HG02623 (cell line): Measurements from ENCODE around the gene GTF2A2.
"Not testable (repeated sequence)": the region's sequence is repeated elsewhere in the genome, so short reads cannot be mapped to it uniquely, and the experiment has no call there.

ENCODE experiments used
- ATAC-seq: cut with Tn5 transposase; IDR thresholded peaks from one replicate; pipeline ENCODE4 v1.9.1; 2021; ENCODE audit warnings: moderate library complexity; ENCODE audit not compliant: unreplicated experiment

The GTF2A2 gene, protein sequence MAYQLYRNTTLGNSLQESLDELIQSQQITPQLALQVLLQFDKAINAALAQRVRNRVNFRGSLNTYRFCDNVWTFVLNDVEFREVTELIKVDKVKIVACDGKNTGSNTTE

DNA sequence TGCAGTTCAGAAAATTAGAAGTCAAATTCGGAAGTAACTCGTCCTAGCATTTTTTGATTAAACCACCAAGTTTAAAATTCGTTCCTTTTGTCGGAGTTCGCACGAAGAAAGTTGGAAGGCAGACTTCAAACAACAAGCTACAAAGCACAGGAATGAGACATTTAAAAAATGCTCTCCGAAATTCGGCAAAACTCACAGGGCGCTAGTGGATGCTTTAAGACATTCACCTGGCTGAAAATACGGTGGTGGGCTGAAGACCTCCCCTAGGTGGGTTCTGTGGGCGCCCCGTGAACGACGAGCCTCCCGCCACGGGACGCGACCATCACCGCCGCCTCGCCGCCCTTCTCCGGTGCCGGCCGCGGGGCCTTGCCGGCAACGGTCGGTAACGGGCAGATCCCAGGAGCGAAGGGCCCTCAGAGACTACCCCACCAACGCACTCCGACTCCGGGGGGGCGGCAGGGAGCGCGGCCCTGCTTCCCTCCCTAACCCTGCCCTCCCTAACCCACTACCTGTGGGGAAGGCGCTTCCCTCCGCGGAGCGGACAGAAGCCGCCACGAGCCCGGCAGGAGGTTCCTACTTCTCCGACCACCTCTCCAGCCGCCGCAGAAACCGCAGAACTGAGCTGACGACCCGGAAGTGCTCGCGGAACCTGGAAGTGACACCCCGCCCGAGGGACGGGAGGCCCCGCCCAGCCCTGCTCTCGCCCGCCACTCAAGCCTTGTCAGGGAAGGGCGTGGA is at the start of gene GTF2A2:
Gene GTF2A2, minus strand, starts transcription at position 619 of the 738 bp plus-strand sequence. CDS start 5,238 bp downstream, outside the sequence.
- ATAC-seq: peak; percentile 98

DNA sequence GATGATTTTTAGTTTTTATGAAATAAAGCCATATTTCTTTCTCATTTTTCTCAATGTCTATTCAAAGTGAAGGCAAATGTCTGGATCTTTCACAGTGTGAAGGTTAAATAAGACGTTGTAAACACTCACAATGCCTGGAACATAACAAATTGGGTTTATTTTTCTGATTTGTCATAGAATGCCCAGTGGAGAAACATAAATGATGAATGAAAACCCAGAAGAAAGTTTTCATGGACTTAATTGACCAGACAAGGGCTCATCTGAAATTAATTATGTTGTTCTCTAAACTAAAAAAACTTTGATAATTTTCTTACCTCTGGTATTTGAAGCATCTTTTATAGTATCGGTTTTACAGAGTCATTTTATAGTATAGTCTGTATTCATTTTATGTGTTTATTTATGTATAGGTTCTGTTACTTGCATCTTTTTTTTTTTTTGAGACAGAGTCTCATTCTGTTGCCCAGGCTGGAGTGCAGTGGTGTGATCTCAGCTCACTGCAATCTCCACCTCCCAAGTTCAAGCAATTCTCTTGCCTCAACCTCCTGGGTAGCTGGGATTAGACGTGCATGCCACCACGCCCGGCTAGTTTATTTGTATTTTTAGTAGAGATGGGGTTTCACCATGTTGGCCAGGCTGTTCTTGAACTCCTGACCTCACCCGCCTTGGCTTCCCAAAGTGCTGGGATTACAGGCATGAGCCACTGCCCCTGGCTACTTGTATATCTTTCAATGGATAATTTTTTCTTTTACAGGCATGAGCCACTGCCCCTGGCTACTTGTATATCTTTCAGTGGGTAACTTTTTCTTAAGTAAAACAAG is 46.9 kb upstream of the GTF2A2 start:
- ATAC-seq: no peak

DNA sequence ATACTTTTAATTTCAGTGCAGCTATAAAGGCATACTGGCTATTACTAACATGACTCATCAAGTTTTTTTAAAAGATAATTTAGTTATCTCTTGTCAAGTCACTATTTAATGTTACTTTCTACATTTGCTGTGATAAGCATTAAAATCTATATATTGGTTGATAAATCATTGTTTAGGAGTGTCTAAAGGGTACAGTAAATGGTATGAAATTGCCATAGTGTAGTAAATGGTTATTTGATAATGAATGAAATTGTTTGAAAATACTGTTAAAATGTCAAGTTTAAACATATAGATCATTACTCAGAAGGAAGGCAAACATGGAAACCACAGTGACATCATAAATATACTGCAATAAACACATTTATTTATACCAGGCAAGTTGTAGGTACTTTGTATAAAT is 45.0 kb upstream of the GTF2A2 start:
- ATAC-seq: no peak

DNA sequence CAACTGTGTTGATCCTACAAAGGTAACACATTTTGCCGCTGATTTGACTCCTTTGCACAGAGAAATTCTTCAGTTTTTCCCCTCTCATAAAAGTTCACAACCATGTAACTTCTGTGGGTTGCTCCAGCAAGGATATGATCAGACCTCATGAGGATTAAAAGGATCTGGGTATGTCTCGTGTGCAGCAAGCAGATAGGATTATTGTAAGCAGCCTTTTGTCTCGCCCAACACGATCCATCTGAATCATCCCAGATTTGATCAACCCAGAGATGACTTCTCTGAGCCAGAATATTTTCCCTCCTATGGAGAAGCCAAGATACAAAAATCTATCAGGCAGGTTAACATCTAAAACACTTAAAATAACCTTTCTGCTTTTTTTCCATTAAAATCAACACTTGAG is 44.6 kb upstream of the GTF2A2 start:
- ATAC-seq: no peak

DNA sequence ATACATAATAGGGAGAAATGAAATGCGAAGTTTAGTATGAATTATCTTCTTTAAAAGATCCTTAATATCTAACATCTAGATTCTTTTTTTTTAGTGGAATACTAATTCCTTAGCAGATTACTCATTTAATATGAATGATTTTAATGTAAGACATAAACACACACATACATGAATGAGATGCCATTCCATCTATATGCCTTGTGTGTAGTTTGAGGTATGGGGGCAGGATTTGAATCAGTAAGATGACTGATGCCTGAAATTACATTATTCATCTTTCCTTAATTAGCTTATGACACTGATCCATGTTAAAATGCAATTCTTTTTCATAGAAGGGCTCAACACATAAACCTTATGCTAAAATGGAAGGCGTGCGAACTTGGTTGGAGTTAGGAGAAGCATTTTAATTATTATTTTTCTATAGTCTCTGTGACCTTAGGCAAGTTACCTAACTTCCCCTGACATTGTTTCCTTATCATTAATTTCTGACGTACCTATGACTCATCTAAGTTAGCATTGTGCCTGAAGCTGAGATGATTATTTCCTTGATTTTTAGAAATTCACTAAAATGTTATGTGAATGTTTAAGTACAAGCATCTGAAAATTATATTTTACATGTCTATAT is 42.6 kb upstream of the GTF2A2 start:
- no peak for ATAC-seq

DNA sequence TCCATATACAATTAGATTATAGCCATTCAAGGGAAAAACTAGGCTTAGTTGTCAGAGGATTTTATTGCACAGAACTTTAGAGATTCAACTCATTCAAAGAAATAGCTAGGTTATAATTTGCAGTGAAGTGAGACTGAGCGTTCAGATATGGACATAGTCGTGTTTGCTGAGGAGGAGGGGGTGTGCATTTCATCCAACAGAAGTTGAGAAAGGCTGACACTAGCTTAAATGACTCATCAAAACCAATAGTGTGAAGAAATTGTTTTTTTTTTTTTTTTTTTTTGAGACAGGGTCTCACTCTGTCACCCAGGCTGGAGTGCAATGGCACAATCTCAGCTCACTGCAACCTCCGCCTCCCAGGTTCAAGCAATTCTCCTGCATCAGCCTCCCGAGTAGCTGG is 40.8 kb upstream of the GTF2A2 start:
- ATAC-seq: not testable (repeated sequence)

DNA sequence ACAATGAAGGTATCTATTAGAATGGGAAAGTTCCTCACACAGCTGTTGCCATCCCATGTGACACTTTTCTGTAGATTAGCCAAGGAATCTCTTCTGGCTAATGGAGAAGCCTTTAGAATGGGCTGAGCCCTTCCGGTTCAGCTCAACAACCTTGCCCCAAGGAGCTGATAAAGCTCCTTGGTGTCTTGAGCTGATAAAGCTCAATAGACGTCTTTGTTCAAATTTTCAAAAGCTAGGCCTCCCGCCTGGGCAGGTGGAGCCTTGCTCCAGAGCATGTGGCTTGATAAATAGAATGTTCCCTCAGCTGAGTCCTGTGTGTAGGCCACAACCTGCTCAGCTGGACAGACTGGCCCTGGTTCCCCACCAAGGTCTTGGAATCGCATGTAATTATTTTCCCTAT is 39.0 kb upstream of the GTF2A2 start:
- ATAC-seq: no peak

DNA sequence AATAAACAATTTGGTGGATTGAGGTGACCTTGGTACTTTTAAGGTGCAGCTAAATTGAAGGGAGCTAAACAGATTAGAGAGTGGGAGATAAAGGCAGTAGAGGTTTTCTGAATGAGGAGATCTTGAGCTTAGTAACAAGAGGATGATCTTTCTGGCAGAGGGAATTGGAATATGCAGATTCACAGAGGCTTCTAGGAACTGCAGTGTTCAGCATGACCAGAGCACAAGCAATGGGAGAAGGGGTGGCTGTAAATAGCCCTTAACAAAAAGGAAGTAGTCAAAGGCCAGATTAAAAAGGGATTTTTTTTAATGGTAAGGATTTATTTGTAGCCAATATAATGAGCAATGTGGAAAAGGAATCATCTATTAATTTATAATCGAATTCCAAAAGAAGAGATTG is 37.5 kb upstream of the GTF2A2 start:
- ATAC-seq: no peak

DNA sequence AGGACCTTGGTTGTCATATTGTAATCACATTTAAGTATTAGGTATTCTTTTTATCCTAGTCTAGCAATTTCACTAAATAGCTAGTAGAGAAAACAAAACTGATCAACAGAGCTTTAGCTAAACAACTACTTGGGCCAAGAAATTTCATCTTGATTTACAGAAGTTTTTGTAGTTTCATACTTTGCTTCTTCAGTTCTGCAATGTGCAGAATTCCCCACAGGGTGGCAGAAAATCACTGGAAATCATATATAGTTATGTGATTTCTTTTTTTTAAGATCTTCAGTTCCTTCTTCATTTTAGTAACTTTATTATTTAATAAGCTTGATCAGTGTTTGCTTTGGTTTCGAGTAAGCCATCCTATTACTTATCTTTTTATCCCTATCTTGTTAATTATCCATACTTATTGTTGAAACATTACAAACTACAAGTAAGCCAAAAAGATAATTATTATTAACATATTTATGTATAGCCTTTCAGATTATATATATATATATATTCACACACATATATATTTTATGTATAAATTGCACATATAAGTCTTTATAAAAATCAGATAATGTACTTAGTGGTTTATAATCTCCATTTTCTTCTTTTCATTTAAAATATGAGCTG is 34.0 kb upstream of the GTF2A2 start:
- no peak for ATAC-seq

DNA sequence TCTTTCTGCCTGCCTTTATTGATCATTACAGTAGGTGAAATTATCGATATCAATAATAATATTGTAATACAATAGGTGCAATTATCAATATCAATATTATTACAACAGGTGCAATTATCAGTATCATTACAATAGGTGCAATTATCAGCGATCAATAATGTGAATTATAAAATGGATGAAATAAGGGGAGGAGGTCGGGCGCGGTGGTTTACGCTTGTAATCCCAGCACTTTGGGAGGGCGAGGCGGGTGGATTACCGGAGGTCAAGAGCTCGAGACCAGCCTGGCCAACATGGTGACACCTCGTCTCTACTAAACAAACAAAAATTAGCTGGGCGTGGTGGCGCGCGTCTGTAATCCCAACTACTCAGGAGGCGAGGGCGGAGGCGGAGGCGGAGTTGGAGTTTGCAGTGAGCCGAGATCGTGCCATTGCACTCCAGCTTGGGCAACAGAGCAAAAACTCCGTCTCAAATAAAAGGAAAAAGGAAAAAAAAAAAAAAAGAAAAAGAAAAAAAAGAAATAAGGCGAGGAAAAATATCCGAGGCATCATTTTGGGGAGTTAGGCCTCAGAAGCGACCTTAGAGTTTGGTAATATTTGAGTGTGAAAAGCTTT is 32.4 kb upstream of the GTF2A2 start:
- ATAC-seq: no peak

DNA sequence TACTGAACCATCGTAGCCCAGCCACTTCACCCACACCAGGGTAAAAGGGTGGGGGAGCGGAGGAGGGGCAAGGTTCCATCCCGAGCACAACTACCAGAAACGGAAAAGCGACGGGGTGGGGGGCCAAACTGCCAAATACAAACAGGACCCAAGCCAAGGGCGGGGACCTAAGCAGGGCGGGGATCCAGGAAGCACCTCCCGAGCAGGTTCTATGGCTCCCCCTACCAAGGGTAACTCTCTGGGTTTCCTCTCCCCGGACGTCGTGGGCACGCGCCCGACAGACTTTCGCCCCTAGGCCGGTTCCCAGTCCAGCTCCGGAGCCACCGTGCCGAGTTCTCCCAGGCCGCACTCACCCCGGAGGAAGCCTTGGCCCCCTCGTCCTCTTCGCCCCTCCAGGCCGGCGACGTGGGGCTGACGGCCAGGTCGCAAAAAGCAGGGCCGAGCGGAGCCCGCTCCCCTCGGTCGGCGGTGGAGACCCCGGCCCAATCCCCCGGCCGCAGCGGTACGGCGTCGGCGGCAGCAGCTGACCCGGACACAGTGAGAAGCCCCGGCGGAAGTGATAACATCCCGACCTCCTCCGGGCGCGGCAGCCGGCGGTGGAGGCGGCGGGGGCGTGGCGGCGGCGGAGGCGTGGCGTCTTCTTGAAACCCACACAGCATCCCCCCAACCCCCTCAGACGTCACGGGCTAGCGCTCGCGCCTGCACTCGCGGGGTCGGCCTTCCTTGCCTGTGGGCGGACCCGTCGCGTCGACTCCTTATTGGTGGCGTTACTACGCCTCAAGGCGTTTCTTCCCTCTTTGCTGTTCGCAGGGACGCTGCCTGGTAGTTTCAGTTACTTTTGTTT is 31.7 kb upstream of the GTF2A2 start, which contains the start of gene BNIP2:
Gene BNIP2, minus strand, starts transcription at position 539 of the 844 bp plus-strand sequence. CDS start 6,863 bp downstream, outside the sequence.
- ATAC-seq: peak; percentile 81

DNA sequence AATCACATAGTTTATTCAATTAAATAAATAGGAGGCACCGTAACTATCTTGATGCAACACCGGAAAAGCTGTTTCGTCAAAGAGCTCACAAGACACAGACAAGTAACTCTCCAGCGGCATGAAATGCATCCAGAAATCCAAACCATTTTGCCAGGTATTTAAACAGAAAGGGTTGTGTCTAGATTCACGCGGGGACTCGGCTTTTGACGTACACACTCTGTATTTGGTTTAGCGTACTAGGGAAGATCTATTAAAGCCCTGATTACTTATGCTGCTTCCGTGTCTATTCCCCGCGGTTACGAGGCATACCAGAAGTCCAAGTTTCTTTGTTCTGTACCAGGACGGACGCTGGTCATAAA is 31.1 kb upstream of the GTF2A2 start:
- ATAC-seq: peak; percentile 6

DNA sequence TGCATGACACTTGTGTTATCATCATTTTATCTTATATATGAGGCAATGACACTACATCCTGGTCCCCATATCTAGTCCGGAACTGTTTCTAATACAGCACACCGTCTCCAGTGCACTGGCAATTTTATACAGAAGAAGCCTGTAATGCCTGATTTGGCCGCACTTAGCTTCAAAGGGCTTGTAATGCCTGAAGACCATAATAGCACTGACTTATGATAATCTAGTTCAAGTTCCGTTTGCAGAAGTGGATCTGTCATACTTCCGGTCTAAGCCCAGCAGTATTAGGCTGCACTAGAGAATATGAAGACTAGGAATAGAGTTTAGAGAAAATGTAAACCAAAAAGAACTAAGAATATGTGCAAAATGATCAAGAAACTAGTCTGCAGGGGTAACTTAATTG is 30.5 kb upstream of the GTF2A2 start:
- no peak for ATAC-seq

DNA sequence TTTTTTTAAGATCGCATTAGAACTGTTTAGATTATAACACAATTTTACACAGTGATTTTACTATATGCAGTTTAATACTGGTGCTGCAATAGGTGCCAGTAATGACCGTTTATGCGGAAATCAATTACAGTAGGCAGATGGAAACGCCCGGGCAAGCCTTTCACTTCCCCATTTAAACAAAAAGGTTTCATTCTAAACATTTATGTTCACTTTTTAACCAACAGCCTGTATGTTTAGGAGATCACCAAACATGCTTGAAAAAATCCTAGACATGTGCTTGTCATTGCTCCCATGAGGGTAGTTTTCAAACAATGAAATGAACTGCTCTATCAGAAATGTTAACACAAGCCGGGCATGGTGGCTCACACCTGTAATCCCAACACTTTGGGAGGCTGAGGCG is 29.1 kb upstream of the GTF2A2 start:
- ATAC-seq: no peak

DNA sequence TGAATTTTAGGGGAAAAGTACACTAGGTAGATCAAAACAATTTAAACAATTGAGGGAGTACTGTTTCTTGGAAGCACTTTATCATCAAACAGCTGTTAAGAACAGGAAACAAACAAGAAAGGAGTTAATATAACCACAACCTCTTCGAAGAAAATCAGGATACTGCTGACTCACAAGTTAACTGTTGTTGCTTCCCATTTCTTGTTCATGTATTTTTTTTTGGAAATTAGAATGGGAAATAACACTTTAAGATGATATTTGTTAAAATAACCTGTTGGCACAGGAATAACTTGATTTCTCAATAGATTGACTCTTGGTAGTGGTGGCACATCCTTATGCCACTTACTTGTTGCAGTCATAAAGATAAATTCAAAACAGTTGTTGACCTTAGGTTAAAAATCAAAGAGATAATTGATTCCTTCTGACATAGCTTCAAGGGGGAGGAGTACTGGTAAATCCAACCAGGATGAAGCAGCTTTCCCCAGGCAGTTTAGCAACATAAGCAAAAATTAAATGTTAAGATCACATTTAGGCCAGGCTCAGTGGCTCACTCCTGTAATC is 28.5 kb upstream of the GTF2A2 start:
- no peak for ATAC-seq

DNA sequence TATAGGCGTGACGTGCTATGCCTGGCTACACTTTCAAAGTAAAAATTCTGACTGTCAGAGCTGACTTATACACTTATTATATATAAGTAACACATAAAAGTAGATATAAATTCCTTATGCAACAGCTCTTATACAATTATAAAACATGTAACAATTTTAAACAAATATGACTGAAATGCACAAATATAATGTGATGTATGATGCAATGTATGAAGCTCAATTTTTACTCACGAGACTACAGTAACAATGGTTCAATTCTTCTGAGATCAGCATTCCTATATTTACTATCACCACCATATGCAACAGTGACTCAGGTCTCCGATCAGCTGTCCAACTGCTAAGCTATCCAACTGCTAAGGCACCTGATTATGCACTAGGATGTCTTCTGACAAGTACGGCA is 23.6 kb upstream of the GTF2A2 start:
- ATAC-seq: no peak

DNA sequence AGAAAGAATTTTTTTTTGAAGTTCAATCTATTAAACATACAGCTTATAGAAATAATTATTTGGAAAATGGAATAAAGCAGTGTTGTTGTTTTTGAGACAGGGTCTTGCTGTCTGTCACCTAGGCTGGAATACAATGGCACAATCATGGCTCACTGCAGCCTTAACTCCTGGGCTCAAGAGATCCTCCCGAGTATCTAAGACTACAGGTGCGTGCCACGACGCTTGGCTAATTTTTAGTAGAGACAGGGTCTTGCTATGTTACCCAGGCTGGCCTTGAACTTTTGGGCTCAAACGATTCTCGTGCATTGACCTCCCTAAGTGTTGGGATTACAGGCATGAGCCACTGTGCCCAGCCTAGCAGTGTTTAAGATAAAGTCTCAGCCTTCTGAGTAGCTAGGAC is 23.0 kb upstream of the GTF2A2 start:
- ATAC-seq: no peak

DNA sequence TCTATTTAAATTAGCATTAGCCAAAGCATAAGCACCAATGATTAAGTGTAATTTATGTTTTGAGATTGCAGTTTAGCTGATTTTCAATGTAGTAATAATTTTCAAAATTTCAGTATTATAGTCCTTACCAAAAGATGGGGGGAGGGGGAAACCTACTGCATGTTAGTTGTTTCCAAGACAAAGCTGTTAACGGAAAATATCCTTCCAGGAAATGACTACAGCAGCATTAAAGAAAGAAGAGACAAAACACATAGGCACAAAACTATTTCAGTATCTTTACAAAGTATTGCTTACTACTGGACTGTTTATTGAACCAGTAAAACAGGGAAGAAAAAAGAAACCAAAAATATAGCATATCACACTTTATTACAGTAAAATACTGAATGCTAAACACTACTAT is 21.3 kb upstream of the GTF2A2 start:
- no peak for ATAC-seq

DNA sequence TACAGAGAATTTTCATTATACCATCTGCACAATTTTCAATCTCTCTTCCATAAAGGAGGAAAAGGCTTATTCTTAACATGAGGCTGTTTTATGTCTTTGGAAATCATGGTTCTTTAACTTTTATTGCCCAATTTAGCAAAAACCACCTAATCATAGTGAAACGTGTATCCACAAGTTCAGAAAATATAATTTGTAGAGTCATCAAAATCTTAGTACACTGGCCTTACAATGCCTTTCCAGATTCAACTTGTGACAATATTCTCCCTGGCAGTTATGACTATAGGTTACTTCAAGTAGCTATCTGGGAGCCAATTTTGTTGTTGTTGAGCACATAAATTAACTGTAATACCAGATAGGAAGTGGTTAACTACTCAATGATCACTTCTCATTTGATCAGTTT is 20.9 kb upstream of the GTF2A2 start:
- ATAC-seq: no peak

DNA sequence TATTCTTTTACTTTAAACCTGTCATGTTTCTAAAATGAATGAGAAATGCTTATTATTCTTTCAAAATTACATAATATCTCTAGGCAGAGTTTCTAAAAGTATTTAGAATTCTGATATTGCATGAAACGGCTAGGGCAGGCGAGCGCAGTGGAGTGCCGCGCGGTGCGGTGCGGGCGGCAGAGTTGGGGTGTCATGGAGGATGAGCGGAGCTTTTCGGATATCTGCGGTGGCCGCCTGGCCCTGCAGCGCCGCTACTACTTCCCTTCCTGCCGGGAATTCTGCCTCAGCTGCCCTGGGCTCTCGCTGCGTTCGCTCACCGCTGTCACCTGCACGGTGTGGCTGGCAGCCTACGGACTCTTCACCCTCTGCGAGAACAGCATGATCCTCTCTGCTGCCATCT is 19.2 kb upstream of the GTF2A2 start:
- ATAC-seq: no peak
